Osteoblast (primary cell): Measurements from ENCODE around the gene NOX5. TPM values are rescaled to one million over a fixed set of nuclear protein-coding genes. Genes with fewer than 3 reads are reported as not detected.

ENCODE experiments used
- DNase-seq: peaks from one replicate; pipeline ENCODE4 v3.0.0; 2011; ENCODE audit warnings: low spot score, mixed read lengths; ENCODE audit not compliant: insufficient read length; ENCODE audit errors: missing footprints
- H2AFZ ChIP-seq: 2 replicates; pipeline ENCODE4 v1.6.0; 2011; ENCODE audit warnings: mild to moderate bottlenecking, low read length
- H3K27ac ChIP-seq: 2 replicates; pipeline ENCODE4 v1.5.1; 2011; ENCODE audit warnings: mild to moderate bottlenecking, low read depth, low read length, moderate library complexity
- H3K27me3 ChIP-seq: 2 replicates; pipeline ENCODE4 v1.6.0; 2012; ENCODE audit warnings: mild to moderate bottlenecking, control low read depth, inconsistent platforms, low read length, moderate library complexity; ENCODE audit not compliant: insufficient read depth
- H3K36me3 ChIP-seq: 2 replicates; pipeline ENCODE4 v1.5.1; 2011; ENCODE audit warnings: mild to moderate bottlenecking, low read length, control low read depth, moderate library complexity; ENCODE audit not compliant: insufficient read depth
- H3K4me1 ChIP-seq: 2 replicates; pipeline ENCODE4 v1.5.1; 2011; ENCODE audit warnings: mild to moderate bottlenecking, low read length, control low read depth, moderate library complexity; ENCODE audit not compliant: insufficient read depth
- H3K4me2 ChIP-seq: 2 replicates; pipeline ENCODE4 v1.6.0; 2011; ENCODE audit warnings: mild to moderate bottlenecking, low read length; ENCODE audit not compliant: insufficient read depth
- H3K4me3 ChIP-seq: fragments of 200-600 bp; sonication (generic); 3 replicates; pipeline ENCODE4 v1.5.1; 2012; ENCODE audit warnings: mild to moderate bottlenecking, low read length, inconsistent platforms; ENCODE audit not compliant: insufficient read depth
- H3K79me2 ChIP-seq: 2 replicates; pipeline ENCODE4 v1.6.0; 2012; ENCODE audit warnings: mild to moderate bottlenecking, low read length, control low read depth, inconsistent platforms; ENCODE audit not compliant: insufficient read depth
- H3K9me3 ChIP-seq: 2 replicates; pipeline ENCODE4 v1.5.1; 2011; ENCODE audit warnings: low read depth, low read length, control low read depth
- H4K20me1 ChIP-seq: 2 replicates; pipeline ENCODE4 v1.6.0; 2012; ENCODE audit warnings: mild to moderate bottlenecking, low read length, control low read depth; ENCODE audit not compliant: insufficient read depth
- CTCF ChIP-seq: IDR thresholded peaks from 2 replicates; pipeline ENCODE4 v1.5.1; 2011; ENCODE audit warnings: mild to moderate bottlenecking, low read depth, low read length, moderate library complexity; ENCODE audit errors: extremely low read depth
- total RNA-seq: library from RNA; depleted of rRNA; stranded (reverse); fragments of >200 nt; gene quantifications from 2 replicates; pipeline ENCODE4 v1.2.3, GENCODE V29; 2012

NOX5 gene
- total RNA-seq, 1 donor: 0.36 TPM

GRCh38 chr15:69105451-69105985, 91.0 kb downstream of the NOX5 start:
- no peaks in the 10 kb centered on the region for H3K4me1 ChIP-seq
- H3K36me3 ChIP-seq: no peaks in the 10 kb centered on the region
- no peak overlapping the region for H3K27ac ChIP-seq
- peaks cover 68% of the 10 kb centered on the region for H3K27me3 ChIP-seq
- no peaks in the 10 kb centered on the region for H3K9me3 ChIP-seq
- DNase-seq: no peak
- H4K20me1 ChIP-seq: no peaks in the 10 kb centered on the region
- TF ChIP-seq CTCF: no peak
- H2AFZ ChIP-seq: no peak overlapping the region
- H3K4me3 ChIP-seq: no peak overlapping the region
- no peaks in the 10 kb centered on the region for H3K79me2 ChIP-seq
- H3K4me2 ChIP-seq: no peak overlapping the region

DNA sequence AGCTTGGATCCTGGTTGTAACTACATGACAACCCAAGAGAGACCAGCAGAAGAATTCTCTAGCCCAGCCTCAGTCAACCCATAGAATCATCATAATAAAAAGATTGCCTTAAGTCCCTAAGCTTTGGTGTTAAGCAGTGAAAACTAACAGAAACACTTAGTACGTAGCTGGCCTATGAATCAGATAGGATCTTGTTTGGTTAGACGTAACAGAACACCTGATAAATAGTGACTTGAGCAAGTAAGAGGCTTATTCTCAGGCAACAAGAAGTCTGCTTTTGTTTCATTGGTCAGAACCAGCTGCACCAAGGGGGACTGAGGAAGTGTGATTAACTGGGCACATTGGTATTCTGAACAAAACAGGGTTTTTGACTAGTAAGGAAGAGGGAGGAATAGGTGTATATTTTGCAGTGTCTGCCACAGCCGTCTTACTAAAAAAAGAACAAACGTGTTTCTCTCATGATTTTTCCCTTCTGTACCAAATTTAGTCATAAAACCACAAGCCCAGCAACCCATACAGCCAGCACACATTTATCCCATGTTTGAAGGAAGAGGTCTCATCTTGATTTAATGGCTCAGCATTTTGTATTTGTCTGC, 92.6 kb downstream of the NOX5 start:
- no peak for DNase-seq
- H3K27me3 ChIP-seq: peaks cover 69% of the 10 kb centered on the region
- no peak for TF ChIP-seq CTCF

More for the DNA sequence above, 92.6 kb downstream of the NOX5 start:
- Histone ChIP-seq H3K4me1 (no peaks in the 10 kb centered on the region), H3K4me3 (no peak overlapping the region), H4K20me1 (no peaks in the 10 kb centered on the region), H3K36me3 (no peaks in the 10 kb centered on the region), H3K79me2 (no peaks in the 10 kb centered on the region), H3K27ac (no peak overlapping the region), H3K9me3 (no peaks in the 10 kb centered on the region), H2AFZ (no peak overlapping the region), H3K4me2 (no peak overlapping the region)

Other genes with a start within 250 kb of the NOX5 start
- 27.4 and 29.7 TPM in 2 replicates for gene ANP32A, start 193.8 kb upstream of the NOX5 start, total RNA-seq
- gene SPESP1, start 84.2 kb upstream of the NOX5 start, total RNA-seq: 2.9 TPM in 2 replicates
- 14.8 and 17.7 TPM in 2 replicates for gene GLCE, start 145.9 kb downstream of the NOX5 start, total RNA-seq